Stimulated activated CD8-positive, alpha-beta memory T cell treated with anti-CD3 and anti-CD28 coated beads, Interleukin-7, amount 100 ng/mL, for 1 hour (primary cell): ENCODE data around the gene CYP11A1.
A peak's percentile ranks its signal among the peaks of the same experiment; 100 is the strongest.

Experiments
- DNase-seq, 2 donors: peaks; one replicate each; pipeline ENCODE4 v3.0.0-alpha.2; 2020; ENCODE audit warnings: low read depth in 2 of 2

The CYP11A1 gene

DNA sequence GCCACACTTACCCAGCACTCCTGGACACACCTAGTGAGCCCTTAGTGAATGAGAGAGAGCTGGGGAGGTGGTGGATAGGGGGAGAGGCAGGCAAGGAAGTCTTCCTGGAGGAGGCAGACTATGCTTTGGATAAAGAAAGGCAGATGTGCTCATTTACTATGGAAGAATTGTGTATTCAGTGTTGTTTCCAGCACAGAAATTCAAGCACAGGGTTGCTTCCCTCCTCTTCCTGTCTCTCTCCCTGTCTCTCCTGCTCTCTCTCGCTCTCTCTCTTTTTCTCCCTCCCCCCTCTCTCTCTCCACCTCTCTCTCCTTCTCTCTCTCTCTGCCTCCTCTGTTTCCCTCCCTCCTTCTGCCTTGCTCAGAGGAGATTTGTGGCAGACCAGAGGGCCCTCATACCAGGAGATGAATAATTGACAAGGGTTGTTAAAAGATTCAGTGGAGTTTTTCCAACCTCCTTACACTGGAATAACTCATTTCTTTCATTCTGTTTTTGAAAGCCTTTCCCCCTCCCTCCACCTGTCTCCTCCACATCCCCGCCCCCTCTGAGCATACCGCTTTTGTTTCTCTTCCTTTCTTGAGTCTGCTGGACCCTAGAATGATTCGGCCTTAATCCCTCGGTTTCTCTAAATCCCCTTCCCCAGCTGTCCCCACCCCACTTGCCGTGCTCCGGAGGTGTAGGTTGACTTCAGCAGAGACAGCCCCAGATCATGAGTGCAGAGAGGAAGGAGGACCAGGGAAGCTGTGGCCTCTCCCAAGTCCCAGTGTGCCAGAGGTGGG lies 65.7 kb downstream of the CYP11A1 start:
- no peak for DNase-seq

DNA sequence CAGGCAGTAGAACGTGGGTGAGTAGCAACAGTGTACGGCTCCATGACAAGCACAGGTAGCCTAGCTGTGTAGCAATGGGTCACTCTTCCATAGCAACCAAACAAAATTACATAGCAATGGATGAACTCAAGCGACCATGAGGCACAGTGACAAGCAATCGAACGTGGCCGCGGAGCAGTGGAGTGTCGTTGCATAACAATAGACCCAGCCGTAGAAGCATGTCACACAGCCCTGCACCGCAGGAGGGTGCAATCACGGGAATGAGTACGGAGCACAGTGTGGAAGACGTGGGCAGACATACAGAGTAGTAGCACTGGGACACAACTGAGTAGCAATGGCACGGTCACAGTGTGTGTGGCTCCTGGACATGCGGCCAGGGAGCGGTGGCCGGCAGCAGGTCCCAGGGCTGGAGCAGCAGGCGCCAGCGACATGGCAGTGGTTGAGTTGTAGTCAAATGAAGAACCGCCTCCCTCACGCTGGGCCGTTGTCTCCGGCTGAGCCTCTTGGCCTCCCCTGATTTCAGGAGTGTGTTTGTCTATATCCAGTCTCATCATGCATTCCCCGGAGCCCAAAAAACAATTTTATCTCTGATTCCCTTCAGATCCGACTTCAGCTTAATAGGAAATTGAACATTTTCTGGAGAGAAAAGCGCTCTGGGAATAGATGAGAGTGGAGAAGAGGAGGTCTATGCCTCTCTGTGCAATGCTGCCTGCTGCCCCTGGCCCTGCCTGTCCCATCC lies 67.2 kb downstream of the CYP11A1 start:
- DNase-seq = no peak

DNA sequence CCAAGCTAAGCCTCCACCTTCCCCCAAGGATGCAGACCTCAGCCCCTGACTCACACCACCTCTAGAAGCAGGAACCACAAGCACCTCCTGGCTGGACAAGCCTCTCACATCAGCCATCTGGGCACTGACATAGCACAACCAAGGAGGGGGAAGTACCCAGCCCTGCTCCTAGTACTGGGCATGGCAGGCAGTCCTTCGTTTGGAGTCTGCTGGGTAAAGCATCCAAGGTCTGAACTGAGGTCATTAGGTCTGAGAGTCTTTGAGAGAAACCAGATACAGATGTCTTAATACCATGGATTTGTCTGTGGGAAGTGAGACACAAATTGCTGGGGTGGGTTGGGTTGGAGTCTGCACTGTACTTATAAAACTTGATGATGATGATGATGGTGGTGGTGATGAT lies 69.6 kb downstream of the CYP11A1 start:
- no peak for DNase-seq

DNA sequence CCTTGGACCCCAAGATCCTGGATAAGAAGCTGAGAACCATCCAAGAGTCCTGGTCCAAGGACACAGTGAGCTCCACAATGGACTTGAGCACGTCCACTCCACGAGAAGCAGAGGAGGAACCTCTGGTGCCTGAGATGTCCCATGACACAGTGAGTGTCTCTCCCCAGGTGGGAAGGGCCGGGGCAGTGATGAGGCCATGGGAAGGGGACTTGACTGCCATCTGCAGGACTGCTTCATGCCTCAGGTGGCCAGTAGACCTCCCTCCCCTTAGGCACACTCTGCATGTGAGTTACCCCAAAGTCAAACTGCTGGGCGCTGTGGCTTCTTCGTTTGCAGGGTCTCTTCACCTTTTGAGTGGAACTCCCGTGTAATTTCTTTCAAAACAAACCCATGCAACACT lies 71.6 kb downstream of the CYP11A1 start:
- no peak for DNase-seq

DNA sequence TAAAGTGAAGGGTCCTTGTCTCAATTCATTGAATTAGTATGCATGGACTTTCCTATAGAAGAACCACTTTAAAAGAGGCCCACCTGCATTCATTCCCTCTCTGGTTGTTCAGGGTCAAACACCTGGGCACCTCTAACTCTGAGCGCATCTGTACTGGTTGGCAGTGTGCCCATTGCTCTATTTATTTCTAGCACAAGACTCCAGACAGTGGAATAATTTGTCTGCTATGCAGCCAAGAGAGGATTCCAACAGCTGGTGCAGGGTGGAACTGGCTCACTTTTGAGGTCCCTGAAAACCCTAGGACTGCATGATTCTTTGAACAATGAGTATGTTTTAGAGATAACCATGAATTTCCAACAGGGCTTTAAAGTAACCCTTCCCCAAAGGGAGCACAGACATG lies 73.4 kb downstream of the CYP11A1 start:
- no peak for DNase-seq

DNA sequence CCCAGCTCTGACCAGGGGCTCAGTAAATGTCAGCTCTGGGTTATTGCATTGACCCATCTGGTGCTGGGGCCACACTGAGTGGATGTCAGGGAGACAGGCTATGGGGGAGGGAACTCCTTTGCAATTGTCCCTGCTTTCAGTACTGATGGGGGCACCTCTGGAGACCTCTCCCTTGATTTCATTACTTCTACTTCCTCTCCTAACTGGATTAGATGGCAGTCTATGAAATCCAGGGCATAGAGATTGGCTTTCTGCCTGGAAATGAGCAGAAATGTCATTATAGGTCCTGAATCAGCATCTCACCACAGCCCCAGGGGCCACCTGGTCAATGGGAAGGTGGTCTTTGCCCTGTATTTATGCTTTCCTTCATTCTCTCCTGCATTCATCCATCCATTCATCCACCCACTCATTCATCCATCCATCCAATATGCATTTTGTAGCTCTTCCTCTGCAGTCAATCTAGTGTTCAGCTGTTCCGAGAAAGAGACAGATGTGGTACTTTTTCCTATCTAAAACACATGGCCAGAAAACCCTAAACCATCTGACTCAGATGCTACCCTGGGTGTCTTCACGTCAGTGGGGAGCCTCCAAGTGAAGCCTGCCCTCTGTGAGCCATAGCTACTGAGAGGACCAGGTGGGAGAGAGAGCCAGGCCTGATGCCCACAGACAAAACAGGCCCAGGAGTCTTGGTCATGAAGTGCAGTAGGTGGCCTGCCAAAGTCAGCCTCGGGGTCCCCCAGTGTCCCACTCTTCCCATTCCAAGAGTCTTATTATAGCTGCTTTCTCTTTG lies 74.2 kb downstream of the CYP11A1 start:
- no peak for DNase-seq

DNA sequence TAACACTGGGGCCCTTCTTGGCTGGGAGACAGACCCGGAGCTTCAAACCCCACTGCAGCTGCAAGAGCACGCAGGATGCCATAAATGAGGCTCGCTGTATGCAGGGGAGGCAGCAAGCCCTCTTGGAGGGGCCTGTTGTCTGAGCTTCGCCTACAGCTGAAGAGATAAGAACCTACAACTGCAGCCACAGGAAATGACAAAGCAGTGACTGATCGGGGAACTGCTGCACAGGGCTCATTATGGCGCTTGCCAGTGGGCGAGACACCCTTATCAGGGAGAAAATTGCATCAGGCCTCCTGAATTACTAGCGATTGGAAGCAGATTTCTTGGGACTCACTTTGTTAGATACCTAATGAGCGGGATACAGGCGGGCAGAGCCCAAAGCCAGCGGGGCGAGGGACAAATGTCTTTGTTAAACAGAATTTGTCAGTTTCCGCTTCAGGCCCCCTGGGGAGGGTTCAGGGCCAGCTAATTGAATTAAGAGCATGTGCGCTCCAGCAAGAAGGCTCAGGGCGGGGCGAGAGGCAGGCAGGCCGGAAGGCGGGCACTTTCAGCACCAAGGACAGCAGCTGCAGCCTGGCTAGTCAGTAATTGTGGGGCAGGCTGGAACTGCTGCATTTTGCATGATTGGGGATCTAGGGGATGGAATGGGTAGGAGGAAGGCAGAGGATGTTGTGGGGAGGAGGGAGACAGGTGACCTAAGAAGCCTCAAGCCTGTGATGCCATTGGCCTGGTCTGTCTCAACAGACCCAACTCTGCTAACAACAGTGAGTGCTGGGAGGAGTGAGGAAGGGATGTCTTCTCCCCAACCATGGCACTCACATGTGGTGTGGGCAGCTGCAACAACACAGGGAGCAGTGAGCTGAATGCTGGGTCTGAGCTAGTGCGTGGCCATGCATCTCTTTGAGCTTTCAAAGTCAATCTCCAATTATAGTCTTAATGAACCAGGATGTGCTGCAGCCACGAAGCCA lies 76.1 kb downstream of the CYP11A1 start:
- DNase-seq = peak; percentile 25 to 39

DNA sequence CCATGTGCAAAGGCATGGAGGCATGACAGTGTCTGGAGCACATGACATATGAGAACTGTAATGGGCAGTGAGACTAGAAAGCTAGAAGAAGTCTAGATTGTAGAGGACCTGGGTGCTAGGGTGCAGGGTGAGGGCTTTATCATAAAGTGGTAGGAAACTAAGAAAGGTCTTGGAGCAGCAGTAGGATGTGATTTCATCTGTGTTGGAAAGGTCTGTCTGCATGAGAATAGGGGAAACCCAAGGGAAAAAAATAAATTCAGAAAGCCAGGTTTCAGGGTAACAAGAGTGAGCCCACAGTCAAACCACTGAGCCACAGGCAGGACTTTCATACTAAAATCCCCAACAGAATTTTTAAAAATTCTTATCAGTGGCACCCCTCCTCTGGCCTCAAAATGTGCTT lies 76.8 kb downstream of the CYP11A1 start:
- no peak for DNase-seq

DNA sequence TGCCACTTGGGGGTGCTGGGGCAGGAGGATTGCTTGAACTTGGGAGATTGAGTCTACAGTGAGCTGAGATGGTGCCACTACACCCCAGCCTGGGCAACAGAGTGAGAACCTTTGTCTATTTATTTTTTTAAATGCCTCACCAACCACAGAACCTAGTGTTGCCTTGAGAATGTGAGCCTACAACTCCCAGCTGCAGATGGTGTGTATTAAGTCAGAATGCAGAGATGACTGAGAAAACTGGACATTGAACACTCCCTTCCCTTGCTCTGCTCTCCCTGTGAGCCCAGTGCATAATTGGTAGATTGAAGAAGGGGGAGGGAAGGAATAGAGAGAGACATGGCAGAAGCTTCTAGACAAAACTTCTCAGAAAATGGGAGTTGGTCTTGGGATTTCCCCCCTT lies 77.8 kb downstream of the CYP11A1 start:
- no peak for DNase-seq
